Naive thymus-derived CD4-positive, alpha-beta T cell (primary cell): ENCODE results near the gene FRMD4A. TPM values are rescaled to one million over a fixed set of nuclear protein-coding genes. Genes with fewer than 3 reads are reported as not detected.

Source experiments
- ATAC-seq: fragments of 150-1000 bp; cut with Tn5 transposase; 2 replicates; pipeline ENCODE4 v1.10.0; 2021; ENCODE audit warnings: mild to moderate bottlenecking, moderate library complexity
- CTCF ChIA-PET: fragments of 350-600 bp; sonication (Branson Sonifier 250); formaldehyde crosslinking; loops from one replicate; lab custom pipeline; 2021; ENCODE audit warnings: antibody characterized with exemption; lab: Charles Lee
- POLR2A ChIA-PET: fragments of 350-600 bp; sonication (Branson Sonifier 250); formaldehyde crosslinking; loops from one replicate; lab custom pipeline; 2021; ENCODE audit warnings: antibody characterized with exemption, inconsistent platforms; lab: Charles Lee
- DNase-seq, 9 donors: peaks; one replicate each; pipeline versions ENCODE4 v3.0.0 to v3.0.0-alpha.2; 2020 to 2022; ENCODE audit warnings: mixed read lengths in 1 of 9
- H3K27ac ChIP-seq: one replicate; pipeline ENCODE4 v1.7.0; 2013; ENCODE audit warnings: mild to moderate bottlenecking, low read depth, low read length, moderate library complexity
- H3K27me3 ChIP-seq, 2 donors: one replicate each; pipeline ENCODE4 v1.7.0; 2013; ENCODE audit warnings: low read length in 2 of 2, mild to moderate bottlenecking in 2 of 2, moderate library complexity in 2 of 2; ENCODE audit not compliant: control insufficient read depth in 2 of 2, insufficient read depth in 2 of 2
- H3K36me3 ChIP-seq, 3 experiments: 1 replicate in 2 of 3; 2 replicates in 1 of 3; pipeline ENCODE4 v1.7.0; 2013; ENCODE audit warnings: low read length in 3 of 3, mild to moderate bottlenecking in 3 of 3, moderate library complexity in 1 of 3; ENCODE audit not compliant: insufficient read depth in 3 of 3, control insufficient read depth in 2 of 3
- H3K4me1 ChIP-seq, 2 donors: one replicate each; pipeline ENCODE4 v1.7.0; 2013; ENCODE audit warnings: low read length in 2 of 2, mild to moderate bottlenecking in 2 of 2, moderate library complexity in 1 of 2; ENCODE audit not compliant: control insufficient read depth in 2 of 2, insufficient read depth in 2 of 2
- H3K4me3 ChIP-seq: 2 replicates; pipeline ENCODE4 v1.7.0; 2013; ENCODE audit warnings: mild to moderate bottlenecking, low read length
- H3K9me3 ChIP-seq, 3 experiments: 1 replicate in 2 of 3; 2 replicates in 1 of 3; pipeline ENCODE4 v1.7.0; 2013; ENCODE audit warnings: low read length in 3 of 3; ENCODE audit not compliant: control insufficient read depth in 2 of 3
- H3K27ac Mint-ChIP-seq, 9 donors: one replicate each; pipeline ENCODE4 v1.8.0; 2020 to 2022; ENCODE audit warnings: mixed read lengths in 9 of 9, mild to moderate bottlenecking in 8 of 9, moderate library complexity in 5 of 9, inconsistent platforms in 2 of 9
- H3K27me3 Mint-ChIP-seq, 5 donors: one replicate each; pipeline ENCODE4 v1.8.0; 2021 to 2022; ENCODE audit warnings: mixed read lengths in 5 of 5, mild to moderate bottlenecking in 1 of 5
- H3K36me3 Mint-ChIP-seq, 5 donors: one replicate each; pipeline ENCODE4 v1.8.0; 2020 to 2022; ENCODE audit warnings: mixed read lengths in 5 of 5, mild to moderate bottlenecking in 3 of 5, inconsistent platforms in 1 of 5
- H3K4me1 Mint-ChIP-seq, 7 donors: one replicate each; pipeline ENCODE4 v1.8.0; 2020 to 2022; ENCODE audit warnings: mixed read lengths in 7 of 7, mild to moderate bottlenecking in 3 of 7, inconsistent platforms in 1 of 7
- H3K4me3 Mint-ChIP-seq, 10 donors: one replicate each; pipeline ENCODE4 v1.8.0; 2020 to 2022; ENCODE audit warnings: mild to moderate bottlenecking in 10 of 10, mixed read lengths in 10 of 10, moderate library complexity in 6 of 10, inconsistent platforms in 2 of 10
- H3K9me3 Mint-ChIP-seq, 11 donors: one replicate each; pipeline ENCODE4 v1.8.0; 2020 to 2022; ENCODE audit warnings: mixed read lengths in 11 of 11, mild to moderate bottlenecking in 4 of 11, inconsistent platforms in 1 of 11, moderate library complexity in 1 of 11
- intact Hi-C, 2 donors: fragments of 100-400 bp; cut with micrococcal nuclease; formaldehyde crosslinking; loops; one replicate each; pipeline ENCODE4 v1.15.1; 2023
- polyA plus RNA-seq, 2 donors: library from polyadenylated mRNA; unstranded; fragments of 300-500 nt; fragmentation: Illumina TruSeq; gene quantifications; one replicate each; pipeline ENCODE4 v1.2.3, GENCODE V29; 2021
- total RNA-seq, 6 experiments: library from RNA in 5 of 6; stranded (reverse) in 5 of 6; gene quantifications; 1 replicate in 5 of 6; 2 replicates in 1 of 6; pipeline ENCODE4 v1.2.3 and lab custom pipeline; 2021 to 2026

Gene FRMD4A
- total and polyA plus RNA-seq, 7 experiments from 2014 or later, result 0.10 to 3.1 (median 0.62) TPM

- Mint-ChIP-seq H3K9me3 (peaks cover 0 to 5% (median 0%) of the 10 kb centered on the region in 11 donors), H3K27me3 (peaks cover 4 to 20% (median 10%) of the 10 kb centered on the region in 5 donors), H3K27ac (no peak overlapping the region), H3K4me3 (no peak overlapping the region), H3K36me3 (peaks cover 0 to 3% (median 0%) of the 10 kb centered on the region in 5 donors), H3K4me1 (no peaks in the 10 kb centered on the region)
- ChIA-PET POLR2A (no interaction called here), CTCF (no interaction called here)
- no peak for ATAC-seq
- no peaks in the 10 kb centered on the region for H3K9me3 ChIP-seq
- H3K27me3 ChIP-seq, result no peaks in the 10 kb centered on the region
- no peak for DNase-seq
- intact Hi-C loops, result no loop called here
- no peak overlapping the region for H3K4me3 ChIP-seq
- H3K4me1 ChIP-seq, result no peaks in the 10 kb centered on the region
- no peak overlapping the region for H3K27ac ChIP-seq
- H3K36me3 ChIP-seq, result no peaks in the 10 kb centered on the region
Measured at GRCh38 chr10:13678101-13678843, 652.5 kb downstream of the FRMD4A start.

- no peaks in the 10 kb centered on the region for H3K36me3 ChIP-seq
- DNase-seq (no peak), ATAC-seq (no peak)
- Mint-ChIP-seq H3K4me3 (no peak overlapping the region), H3K27ac (no peak overlapping the region), H3K4me1 (no peaks in the 10 kb centered on the region), H3K9me3 (peaks cover 0 to 2% (median 0%) of the 10 kb centered on the region in 11 donors), H3K27me3 (peaks cover 4 to 9% (median 6%) of the 10 kb centered on the region in 5 donors), H3K36me3 (peaks cover 0 to 11% (median 6%) of the 10 kb centered on the region in 5 donors)
- no peaks in the 10 kb centered on the region for H3K4me1 ChIP-seq
- CTCF ChIA-PET, result no interaction called here
- no peak overlapping the region for H3K27ac ChIP-seq
- intact Hi-C loops, result no loop called here
- H3K9me3 ChIP-seq, result no peaks in the 10 kb centered on the region
- no peaks in the 10 kb centered on the region for H3K27me3 ChIP-seq
- no peak overlapping the region for H3K4me3 ChIP-seq
- POLR2A ChIA-PET, result no interaction called here
Measured at GRCh38 chr10:13674645-13675588, 655.8 kb downstream of the FRMD4A start.

- Histone ChIP-seq H3K4me3 (no peak overlapping the region), H3K36me3 (no peaks in the 10 kb centered on the region), H3K27ac (no peak overlapping the region), H3K4me1 (no peaks in the 10 kb centered on the region), H3K9me3 (no peaks in the 10 kb centered on the region), H3K27me3 (no peaks in the 10 kb centered on the region)
- no peak for DNase-seq
- ATAC-seq, result no peak
- H3K27ac Mint-ChIP-seq, result no peak overlapping the region
- H3K9me3 Mint-ChIP-seq, result no peaks in the 10 kb centered on the region
- peaks cover 0 to 4% (median 0%) of the 10 kb centered on the region in 5 donors for H3K27me3 Mint-ChIP-seq
- intact Hi-C loops, result no loop called here
- POLR2A ChIA-PET, result no interaction called here
- H3K4me3 Mint-ChIP-seq, result no peak overlapping the region
- H3K4me1 Mint-ChIP-seq, result no peaks in the 10 kb centered on the region
- H3K36me3 Mint-ChIP-seq, result peaks cover 0 to 24% (median 9%) of the 10 kb centered on the region in 5 donors
- CTCF ChIA-PET, result no interaction called here
Measured at GRCh38 chr10:13673156-13673555, 657.6 kb downstream of the FRMD4A start.

GRCh38 chr10:13672548-13672947 lies 658.2 kb downstream of the FRMD4A start:
- H3K4me3 Mint-ChIP-seq, result no peak overlapping the region
- H3K36me3 ChIP-seq, result no peaks in the 10 kb centered on the region
- no peak overlapping the region for H3K27ac ChIP-seq
- CTCF ChIA-PET, result no interaction called here
- peaks cover 0 to 24% (median 9%) of the 10 kb centered on the region in 5 donors for H3K36me3 Mint-ChIP-seq
- intact Hi-C loops, result no loop called here
- H3K27me3 Mint-ChIP-seq, result peaks cover 0 to 3% (median 0%) of the 10 kb centered on the region in 5 donors
- H3K4me1 ChIP-seq, result no peaks in the 10 kb centered on the region
- H3K4me3 ChIP-seq, result no peak overlapping the region
- H3K27me3 ChIP-seq, result no peaks in the 10 kb centered on the region
- H3K27ac Mint-ChIP-seq, result no peak overlapping the region
- POLR2A ChIA-PET, result no interaction called here
- ATAC-seq (no peak), DNase-seq (no peak)
- H3K4me1 Mint-ChIP-seq, result no peaks in the 10 kb centered on the region
- H3K9me3 Mint-ChIP-seq, result no peaks in the 10 kb centered on the region
- H3K9me3 ChIP-seq, result no peaks in the 10 kb centered on the region

GRCh38 chr10:13671904-13672303 lies 658.8 kb downstream of the FRMD4A start:
- DNase-seq, result no peak
- no peak overlapping the region for H3K27ac ChIP-seq
- no peaks in the 10 kb centered on the region for H3K36me3 ChIP-seq
- Mint-ChIP-seq H3K4me3 (no peak overlapping the region), H3K4me1 (no peaks in the 10 kb centered on the region), H3K36me3 (peaks cover 0 to 24% (median 9%) of the 10 kb centered on the region in 5 donors), H3K27me3 (no peaks in the 10 kb centered on the region), H3K9me3 (no peaks in the 10 kb centered on the region), H3K27ac (no peak overlapping the region)
- ChIA-PET CTCF (no interaction called here), POLR2A (no interaction called here)
- H3K9me3 ChIP-seq, result no peaks in the 10 kb centered on the region
- intact Hi-C loops, result no loop called here
- no peak for ATAC-seq
- H3K4me1 ChIP-seq, result no peaks in the 10 kb centered on the region
- H3K4me3 ChIP-seq, result no peak overlapping the region
- no peaks in the 10 kb centered on the region for H3K27me3 ChIP-seq

GRCh38 chr10:13670311-13670710 lies 660.4 kb downstream of the FRMD4A start:
- Mint-ChIP-seq H3K27ac (no peak overlapping the region), H3K27me3 (no peaks in the 10 kb centered on the region), H3K4me3 (no peak overlapping the region), H3K9me3 (no peaks in the 10 kb centered on the region), H3K4me1 (no peaks in the 10 kb centered on the region), H3K36me3 (peaks cover 0 to 26% (median 9%) of the 10 kb centered on the region in 5 donors)
- no peak overlapping the region for H3K27ac ChIP-seq
- intact Hi-C loops, result no loop called here
- ATAC-seq (no peak), DNase-seq (no peak)
- H3K27me3 ChIP-seq, result no peaks in the 10 kb centered on the region
- no peaks in the 10 kb centered on the region for H3K9me3 ChIP-seq
- ChIA-PET CTCF (interaction anchor here (0.9 kb wide), 1 partner anchor 9 kb away, joined by 3 read pairs; no protein-coding TSS in a partner anchor), POLR2A (no interaction called here)
- H3K4me3 ChIP-seq, result no peak overlapping the region
- no peaks in the 10 kb centered on the region for H3K36me3 ChIP-seq
- no peaks in the 10 kb centered on the region for H3K4me1 ChIP-seq
